Astrocyte of the spinal cord (primary cell): ENCODE data around the gene FKBP2.

Experiments used
- DNase-seq: peaks from one replicate; pipeline ENCODE4 v3.0.0; 2011; ENCODE audit warnings: low read depth, low spot score
- H3K4me3 ChIP-seq: 2 replicates; pipeline ENCODE4 v1.5.1; 2011; ENCODE audit warnings: low read depth, mild to moderate bottlenecking, low read length, moderate library complexity
- CTCF ChIP-seq: IDR thresholded peaks from 2 replicates; pipeline ENCODE4 v1.5.1; 2012; ENCODE audit warnings: low read depth, mild to moderate bottlenecking, low read length, inconsistent platforms
- in situ Hi-C: cut with HindIII; loops from 2 replicates; pipeline ENCODE4 v1.10.0; 2017; ENCODE audit warnings: low sequenced_read_pairs

Gene FKBP2

GRCh38 chr11:64256300-64256699 lies 15.4 kb downstream of the FKBP2 start:
- in situ Hi-C loops: no loop called here
- TF ChIP-seq CTCF: no peak
- no peak for DNase-seq
- no peak overlapping the region for H3K4me3 ChIP-seq

GRCh38 chr11:64258356-64258755 lies 17.5 kb downstream of the FKBP2 start:
- no peak for DNase-seq
- TF ChIP-seq CTCF: no peak
- in situ Hi-C loops: no loop called here
- H3K4me3 ChIP-seq: no peak overlapping the region

- H3K4me3 ChIP-seq: no peak overlapping the region
- TF ChIP-seq CTCF: no peak
- DNase-seq: no peak
- in situ Hi-C loops: no loop called here
These were observed 18.1 kb downstream of the FKBP2 start for GRCh38 chr11:64258946-64259532.

- no peak overlapping the region for H3K4me3 ChIP-seq
- in situ Hi-C loops: no loop called here
- no peak for TF ChIP-seq CTCF
- no peak for DNase-seq
These were observed 18.7 kb downstream of the FKBP2 start for GRCh38 chr11:64259533-64260067.

- DNase-seq: no peak
- no peak for TF ChIP-seq CTCF
- in situ Hi-C loops: no loop called here
These were observed 19.3 kb downstream of the FKBP2 start for GRCh38 chr11:64260147-64260708.

GRCh38 chr11:64261556-64262080 lies 20.7 kb downstream of the FKBP2 start:
- no peak for DNase-seq
- in situ Hi-C loops: no loop called here
- H3K4me3 ChIP-seq: no peak overlapping the region
- no peak for TF ChIP-seq CTCF

More at GRCh38 chr11:64260147-64260708, 19.3 kb downstream of the FKBP2 start:
- H3K4me3 ChIP-seq: no peak overlapping the region
